NCI-H2227 treated with DMSO at 0.1 percent for 48 hours (cell line): ENCODE measurements around the gene LARP4.
"Not testable (repeated sequence)": the region's sequence is repeated elsewhere in the genome, so short reads cannot be mapped to it uniquely, and the experiment has no call there.

ENCODE experiments used
- DNase-seq: peaks from one replicate; lab custom pipeline; 2025; lab: John Stamatoyannopoulos, UW

Gene LARP4

DNA sequence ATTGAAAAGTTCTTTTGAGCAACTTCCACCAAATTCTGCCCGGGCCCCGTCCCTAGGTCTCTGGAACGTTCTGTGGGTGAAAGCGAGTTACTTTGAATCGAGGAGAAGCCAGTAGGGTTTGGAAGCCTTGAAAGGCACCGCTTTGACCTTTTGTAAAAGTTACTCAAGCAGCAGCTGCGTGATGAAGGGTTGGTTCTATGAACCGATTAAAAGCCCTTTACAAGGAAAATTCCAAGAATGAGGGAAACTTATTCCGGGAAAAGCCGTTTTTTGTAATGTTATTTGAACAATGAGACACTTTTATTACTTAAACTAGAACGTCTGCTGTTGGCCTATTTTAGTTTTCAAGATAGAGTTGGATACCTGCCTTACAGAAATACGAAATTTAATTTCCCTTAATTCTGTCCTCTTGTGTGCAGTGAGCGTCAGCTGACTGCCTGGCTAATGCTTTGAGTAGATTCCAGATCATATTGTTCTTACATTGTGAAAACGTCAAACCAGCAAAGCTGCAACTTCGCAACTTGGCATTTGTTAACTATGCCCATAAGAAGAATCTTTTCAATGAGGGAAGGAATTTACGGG lies 906 bp downstream of the LARP4 start:
- DNase-seq: no peak

DNA sequence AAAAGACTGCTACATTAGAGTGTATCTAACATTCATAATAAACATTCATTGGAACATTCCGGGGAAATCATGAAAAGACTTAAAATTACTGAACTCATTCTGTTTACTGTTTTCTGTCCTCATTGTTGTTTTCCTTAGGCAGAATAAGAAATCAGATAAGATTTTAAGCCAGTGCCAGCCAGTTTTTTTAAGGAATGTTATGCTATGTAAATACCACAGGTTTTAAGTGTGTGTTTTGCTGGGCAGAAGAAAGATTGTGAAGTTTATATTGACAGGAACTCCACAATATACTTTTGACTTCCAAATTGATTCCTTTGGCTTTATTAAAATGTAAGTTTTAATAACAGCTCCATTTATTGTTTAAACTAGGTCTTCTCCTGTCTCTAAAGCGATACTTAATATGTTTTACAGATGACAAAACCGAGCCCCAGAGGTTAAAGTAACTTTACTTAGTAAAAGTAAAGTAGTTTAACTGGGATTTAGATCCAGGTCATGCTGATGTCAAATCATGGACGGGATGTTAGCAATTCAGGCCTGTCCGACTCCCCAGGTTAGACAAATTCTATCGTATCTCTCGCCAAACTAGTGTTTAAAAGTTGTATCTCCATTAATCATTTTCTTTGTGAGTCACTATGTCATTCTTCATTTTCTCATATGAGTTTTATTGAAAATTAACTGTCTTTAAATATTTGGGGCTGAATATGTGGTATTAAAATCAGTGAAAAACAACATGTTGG lies 1.7 kb downstream of the LARP4 start:
- no peak for DNase-seq

DNA sequence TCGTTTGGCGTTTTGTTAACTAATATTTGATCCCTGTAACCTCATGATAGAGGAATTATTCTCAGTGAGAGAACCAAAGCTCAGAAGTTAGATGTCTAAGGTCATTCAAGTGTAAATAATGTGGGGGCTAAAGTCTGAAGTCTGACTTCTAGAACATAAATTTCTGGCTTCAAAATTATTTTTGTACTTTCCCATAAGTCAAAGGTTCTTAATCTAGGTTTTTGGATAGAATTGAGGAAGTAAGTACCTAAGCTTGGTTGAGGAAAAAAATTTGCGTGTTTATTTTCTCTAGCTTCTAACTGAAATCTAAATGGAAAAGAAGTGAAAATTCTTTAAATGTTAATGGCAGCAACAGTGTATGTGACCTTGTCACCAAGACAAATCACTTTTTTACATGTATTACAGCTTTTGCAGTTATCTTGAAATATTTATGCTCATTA lies 2.3 kb downstream of the LARP4 start:
- DNase-seq: no peak

DNA sequence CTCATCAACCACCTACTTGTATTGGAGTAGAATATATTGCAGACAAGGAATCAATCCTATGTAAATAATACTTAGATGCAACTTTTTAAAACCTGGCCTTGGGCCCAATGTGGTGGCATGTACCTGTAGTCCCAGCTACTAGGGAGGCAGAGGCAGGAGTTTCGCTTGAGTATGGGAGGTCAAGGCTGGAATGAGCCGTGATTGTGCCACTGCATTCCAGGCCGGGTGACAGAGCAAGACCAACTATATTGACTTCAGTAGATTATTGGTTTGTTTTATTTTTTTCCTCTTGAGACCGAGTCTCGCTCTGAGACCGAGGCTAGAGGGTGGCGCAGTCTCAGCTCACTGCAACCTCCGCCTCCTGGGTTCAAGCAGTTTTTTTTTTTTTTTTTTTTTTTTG lies 3.6 kb downstream of the LARP4 start:
- DNase-seq: no peak

DNA sequence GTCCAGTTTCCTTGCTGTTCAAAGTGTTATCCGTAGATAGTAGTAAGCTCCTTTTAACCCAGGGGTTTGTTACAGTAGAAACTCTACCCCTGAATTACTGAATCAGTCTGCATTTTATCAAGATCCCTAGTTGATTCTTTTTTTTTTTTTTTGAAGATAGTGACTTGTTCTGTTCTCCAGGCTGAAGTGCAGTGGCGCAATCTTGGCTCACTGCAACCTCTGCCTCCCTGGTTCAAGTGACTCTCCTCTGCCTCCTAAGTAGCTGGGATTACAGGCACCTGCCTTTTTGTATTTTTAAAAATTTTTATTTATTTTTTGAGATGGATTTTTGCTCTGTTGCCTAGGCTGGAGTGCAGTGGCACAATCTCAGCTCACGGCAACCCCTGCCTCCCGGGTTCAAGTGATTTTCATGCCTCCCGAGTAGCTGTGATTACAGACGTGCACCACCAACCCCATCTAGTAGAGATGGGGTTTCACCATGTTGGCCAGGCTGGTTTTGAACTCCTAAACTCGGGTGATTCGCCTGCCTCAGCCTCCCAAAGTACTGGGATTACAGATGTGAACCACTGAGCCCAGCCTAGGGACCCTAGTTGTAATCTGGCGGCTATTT lies 10.5 kb downstream of the LARP4 start:
- no peak for DNase-seq

DNA sequence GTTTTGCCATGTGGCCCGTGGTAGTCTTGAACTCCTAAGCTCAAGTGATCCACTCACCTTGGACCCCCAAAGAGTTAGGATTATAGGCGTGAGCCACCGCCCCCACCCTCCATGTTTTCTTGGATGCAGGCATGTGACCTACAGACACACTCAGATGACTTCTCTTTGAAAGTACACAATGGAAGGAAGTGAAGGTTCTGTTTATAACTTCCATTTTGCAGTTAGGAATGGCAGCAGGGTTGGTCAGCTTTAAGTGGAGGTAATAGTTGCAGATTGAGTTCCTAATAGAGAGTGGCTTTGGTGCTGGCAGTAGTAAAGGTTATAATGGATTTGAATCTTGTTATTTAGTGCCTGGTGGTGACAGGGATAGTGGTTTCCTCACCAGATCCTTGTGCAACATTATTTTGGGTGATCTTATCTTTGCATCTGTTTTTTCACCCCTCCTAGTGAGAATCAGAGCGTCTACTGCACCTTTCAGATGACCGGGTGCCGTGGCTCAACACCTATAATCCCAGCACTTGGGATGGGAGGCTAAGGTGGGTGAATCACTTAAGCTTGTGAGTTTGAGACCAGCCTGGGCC lies 15.3 kb downstream of the LARP4 start:
- DNase-seq: no peak

DNA sequence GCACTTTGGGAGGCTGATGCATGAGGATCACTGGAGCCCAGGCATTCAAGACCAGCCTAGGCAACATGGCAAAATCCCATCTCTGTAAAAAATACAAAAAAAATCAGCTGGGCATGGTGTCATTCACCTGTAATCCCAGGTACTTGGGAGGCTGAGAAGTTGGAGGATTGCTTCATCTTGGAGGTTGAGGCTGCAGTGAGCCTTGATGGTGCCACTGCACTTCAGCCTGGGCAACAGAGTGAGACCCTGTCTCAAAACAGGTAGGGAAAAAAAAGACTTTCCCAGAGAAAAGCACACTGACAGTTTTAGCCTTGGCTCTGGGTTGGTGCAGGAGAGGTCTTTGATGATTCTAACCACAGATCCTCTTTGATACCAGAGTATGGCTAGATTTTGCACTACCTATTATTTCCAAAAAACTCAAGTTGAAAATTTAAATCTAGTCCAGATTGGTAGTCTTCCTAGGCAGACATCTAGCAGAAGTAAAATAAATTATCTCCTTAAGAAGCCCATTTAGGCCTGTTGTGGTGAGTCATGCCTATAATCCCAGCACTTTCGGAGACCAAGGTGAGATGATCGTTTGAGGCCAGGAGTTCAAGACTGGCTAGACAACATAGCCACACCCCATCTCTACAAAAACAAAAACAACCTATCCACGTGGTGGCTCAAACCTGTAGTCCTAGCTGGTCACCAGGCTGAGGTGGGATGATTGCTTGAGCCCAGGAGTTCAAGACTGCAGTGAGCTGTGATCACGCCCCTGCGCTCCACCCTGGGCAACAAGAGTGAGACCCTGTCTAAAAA lies 18.6 kb downstream of the LARP4 start:
- DNase-seq: no peak

DNA sequence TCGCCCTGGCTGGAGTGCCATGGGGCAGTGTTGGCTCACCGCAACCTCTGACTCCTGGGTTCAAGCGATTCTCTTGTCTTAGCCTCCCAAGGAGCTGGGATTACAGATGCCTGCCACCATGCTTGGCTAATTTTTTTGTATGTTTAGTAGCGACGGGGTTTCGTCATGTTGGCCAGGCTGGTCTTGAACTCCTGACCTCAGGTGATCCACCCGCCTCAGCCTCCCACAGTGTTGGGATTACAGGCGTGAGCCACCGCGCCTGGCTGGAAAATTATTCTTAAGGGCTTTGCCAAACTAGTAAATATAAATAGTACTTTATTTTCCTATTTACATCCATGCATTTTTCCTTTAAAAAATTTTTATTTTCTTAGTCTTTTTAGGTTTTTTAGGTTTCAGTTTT lies 22.2 kb downstream of the LARP4 start:
- not testable (repeated sequence) for DNase-seq

DNA sequence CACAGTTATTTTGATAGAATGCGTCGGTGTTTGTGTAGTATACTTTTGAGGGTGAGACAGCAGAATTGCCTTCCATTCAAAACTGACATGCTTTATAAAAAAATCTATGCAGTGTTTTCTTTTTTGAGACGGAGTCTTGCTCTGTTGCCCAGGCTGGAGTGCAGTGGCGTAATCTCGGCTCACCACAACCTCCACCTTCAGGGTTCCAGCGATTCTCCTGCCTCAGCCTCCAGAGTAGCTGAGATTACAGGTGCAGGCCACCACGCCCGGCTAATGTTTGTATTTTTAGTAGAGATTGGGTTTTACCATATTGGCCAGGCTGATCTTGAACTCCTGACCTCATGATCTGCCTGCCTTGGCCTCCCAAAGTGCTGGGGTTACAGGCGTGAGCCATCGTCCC lies 22.7 kb downstream of the LARP4 start:
- not testable (repeated sequence) for DNase-seq

DNA sequence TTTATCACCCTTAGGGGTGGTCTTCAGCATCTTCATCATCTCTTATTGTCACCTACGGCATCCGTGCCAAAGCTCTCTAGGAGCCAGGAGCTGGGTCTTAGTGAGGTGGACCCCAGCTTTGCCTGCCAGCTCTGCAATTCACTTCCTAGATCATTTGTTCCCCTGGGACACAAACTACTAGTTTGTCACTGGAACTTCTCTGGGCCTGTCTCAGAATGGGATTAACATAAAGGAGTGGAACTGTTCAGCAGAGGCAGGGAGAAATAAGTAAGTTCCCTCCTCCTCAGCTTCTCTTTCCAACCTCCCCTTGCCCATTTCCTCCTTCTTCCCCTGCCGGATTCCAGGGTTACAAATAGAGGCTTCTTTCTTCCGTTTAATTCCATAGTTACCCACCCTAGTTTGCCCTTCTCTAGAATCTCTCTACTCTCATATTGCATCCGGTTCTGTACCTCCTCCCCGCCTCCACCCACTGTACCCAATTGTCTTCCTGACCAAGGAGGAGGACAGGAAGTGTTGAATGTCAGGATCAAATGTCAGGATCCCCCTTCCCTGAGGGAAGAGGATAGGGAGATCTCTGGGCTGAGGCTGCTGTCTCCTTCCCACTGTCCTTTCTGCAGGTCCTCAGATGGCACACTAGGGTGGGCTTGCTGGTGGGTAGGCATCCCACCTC lies 25.0 kb downstream of the LARP4 start:
- no peak for DNase-seq

DNA sequence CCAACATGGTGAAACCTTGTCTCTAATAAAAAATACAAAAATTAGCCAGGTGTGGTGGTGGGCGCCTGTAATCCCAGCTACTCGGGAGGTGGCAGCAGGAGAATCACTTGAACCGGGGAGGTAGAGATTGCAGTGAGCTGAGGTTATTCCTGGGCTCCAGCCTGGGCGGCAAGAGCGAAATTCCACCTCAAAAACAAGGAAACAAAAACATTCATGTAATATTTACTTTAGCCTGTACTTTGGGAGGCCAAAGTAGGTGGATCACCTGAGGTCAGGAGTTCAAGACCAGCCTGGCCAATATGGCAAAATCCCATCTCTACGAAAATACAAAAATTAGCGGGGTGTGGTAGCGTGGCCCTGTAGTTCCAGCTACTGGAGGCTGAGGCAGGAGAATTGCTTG lies 31.0 kb downstream of the LARP4 start:
- DNase-seq: not testable (repeated sequence)

DNA sequence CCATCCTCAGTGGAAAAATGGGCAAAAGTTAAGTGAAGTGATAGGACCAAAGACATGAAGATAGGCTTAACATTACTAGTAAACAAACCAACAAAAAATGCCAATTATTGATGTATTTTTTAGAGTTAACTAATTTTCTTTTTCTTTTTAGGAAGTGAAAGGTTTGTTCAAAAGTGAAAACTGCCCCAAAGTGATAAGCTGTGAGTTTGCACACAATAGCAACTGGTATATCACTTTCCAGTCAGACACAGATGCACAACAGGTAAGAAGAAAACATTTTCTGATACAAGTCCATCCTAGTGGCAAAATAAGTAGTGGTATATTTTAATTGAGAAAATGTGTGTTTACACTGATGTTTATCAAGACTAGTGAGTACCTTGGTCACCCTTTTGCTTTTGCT lies 39.6 kb downstream of the LARP4 start:
- DNase-seq: no peak

DNA sequence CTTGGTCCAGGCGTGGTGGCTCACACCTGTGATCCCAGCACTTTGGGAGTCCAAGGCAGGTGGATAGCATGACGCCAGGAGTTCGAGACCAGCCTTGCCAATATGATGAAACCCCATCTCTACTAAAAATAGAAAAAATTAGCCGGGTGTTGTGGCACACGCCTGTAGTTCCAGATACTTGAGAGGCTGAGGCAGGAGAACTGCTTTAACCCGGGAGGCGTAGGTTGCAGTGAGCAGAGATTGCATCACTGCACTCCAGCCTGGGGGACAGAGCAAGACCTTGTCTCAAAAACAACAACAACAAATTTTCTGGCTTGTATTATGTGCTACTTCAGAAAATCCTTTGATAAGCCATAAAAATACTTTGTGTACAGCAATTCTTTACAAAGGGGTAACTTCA lies 41.1 kb downstream of the LARP4 start:
- no peak for DNase-seq

DNA sequence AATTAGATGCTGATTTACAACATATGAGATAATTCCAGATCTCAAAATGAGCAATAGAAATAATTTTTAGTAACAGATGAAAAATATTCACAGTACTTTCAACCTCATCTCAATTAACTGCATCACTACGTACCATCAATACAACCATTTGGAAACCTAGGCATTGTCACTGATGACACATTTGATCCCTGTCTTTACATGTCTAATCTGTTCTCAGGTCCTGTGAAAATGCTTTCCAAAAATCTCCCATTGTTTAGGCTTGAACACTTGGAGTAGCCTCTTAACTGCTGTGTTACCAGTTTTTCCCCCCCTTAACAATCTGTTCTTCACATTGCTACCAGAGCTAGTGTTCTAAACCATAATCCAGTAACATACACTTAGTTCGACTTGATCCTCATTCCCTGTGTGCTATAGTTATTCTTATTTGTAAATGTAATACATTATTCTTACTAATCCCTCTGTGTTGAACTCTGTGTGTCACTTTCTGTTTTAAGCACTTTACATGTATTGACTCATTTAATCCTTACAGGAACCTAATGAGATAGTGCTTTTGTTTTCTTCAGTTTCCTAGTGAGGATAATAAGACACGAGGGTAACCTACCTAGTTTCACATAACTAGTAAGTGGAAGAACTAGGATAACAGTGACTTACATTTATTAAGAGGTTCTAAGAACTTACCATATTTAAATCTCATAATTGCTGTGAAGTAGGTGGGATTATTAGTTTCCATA lies 41.7 kb downstream of the LARP4 start:
- DNase-seq: no peak

DNA sequence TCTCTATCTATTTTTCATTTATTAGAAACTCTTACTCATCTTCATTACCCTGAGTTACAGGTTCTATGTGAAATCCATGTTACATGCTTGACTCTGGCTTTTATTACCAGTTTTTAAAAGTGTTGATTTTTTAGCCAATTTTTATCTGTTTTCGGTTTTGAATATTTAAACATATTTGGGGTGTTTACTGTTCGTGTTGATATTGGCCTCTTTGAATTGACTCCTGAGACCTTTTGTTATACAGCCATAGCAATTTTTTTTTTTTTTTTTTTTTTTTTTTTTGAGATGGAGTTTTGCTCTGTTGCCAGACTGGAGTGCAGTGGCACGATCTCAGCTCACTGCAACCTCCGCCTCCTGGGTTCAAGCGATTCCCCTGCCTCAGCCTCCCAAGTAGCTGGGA lies 49.0 kb downstream of the LARP4 start:
- not testable (repeated sequence) for DNase-seq

DNA sequence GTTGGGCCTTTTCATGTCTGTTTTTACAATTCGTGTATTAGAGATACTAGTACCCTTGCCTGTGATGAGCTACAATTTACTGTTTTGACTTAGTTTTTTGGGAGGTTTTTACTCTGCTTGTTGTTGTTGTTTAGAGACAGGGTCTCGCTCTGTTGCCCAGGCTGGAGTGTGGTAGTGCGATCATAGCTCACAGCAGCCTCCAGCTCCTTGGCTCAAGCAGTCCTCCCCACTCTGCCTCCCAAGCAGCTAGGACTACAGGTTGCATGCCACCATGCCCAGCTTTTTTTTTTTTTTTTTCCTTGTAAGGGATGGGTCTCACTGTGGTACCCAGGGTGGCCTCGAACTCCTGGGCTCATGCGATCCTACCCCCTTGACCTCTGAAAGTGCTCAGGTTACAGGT lies 52.1 kb downstream of the LARP4 start:
- DNase-seq: no peak

DNA sequence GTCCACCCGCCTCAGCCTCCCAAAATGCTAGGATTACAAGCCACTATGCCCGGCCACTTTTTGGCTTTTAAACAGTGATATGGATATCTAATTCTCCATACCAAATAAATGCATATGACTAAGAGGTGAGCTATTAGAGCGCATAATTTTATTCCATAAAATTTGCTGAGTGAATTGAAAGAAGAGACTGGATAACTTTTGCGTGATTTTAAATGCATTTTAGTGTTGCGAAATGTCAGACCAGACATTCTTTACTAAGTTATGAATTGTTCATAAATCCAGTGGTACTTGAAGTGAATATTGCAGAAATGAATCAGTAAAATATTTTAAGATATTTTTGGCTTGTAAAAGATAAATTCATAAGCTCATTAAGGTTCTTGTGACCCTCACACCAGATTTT lies 53.2 kb downstream of the LARP4 start:
- no peak for DNase-seq

DNA sequence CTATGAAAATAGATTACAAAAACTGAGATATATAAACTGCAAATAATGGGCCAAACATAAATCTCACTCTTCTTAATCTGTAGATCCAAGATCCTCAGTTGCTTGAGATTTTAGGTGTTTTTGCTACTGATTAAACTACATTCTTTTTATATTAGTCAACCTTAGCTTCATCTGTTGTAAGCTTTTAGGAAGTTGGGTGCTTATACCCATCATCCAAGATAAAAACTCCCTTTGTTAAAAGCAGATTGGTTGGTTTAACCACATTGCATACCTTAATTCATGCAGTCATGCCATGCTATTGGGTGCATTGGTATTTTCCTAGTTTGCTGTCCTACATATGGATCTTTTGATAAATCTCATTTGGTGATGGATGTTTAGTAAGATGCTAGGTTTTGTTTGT lies 57.9 kb downstream of the LARP4 start:
- no peak for DNase-seq

DNA sequence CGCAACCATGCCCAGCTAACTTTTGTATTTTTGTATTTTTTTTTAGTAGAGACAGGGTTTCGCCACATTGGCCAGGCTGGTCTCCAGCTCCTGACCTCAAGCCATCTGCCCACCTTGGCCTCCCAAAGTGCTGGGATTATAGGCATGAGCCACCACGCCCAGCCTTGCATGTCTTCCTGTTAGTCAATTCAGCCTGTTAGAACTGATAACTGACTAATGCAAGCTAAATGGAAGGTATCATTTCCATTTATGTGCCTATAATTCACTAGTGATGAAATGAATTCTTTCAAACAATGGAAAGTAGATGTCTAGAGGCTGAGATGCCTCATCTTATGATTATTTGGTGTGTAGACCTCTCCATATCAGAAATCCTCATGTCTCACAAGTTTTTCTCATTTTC lies 66.8 kb downstream of the LARP4 start:
- no peak for DNase-seq

DNA sequence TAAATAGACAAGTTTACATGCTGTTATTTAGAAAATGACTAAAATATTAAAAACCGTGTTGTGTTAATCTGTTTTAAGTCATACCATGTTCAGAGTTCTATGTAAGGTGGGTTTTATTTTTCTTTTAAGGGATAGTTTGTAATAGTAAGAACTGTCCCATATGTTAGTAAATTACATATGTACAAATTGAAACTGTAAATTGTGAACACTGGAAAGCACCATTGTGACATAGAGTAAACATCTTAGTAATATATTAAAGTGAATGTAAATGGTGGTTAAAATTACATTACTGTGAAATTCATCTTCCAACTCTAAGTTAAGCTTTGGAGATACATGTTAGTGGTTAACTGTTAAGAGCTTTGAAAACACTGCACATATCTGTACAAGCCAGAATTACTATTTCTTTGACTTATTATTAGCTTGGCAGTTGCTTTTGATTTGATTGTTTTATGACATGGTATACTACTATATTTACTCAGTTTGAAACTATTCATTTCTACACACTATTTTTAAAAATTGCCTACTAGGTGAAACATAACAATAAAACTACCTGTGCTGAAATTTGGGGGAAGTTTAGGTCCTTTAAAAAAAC lies 76.7 kb downstream of the LARP4 start:
- no peak for DNase-seq

DNA sequence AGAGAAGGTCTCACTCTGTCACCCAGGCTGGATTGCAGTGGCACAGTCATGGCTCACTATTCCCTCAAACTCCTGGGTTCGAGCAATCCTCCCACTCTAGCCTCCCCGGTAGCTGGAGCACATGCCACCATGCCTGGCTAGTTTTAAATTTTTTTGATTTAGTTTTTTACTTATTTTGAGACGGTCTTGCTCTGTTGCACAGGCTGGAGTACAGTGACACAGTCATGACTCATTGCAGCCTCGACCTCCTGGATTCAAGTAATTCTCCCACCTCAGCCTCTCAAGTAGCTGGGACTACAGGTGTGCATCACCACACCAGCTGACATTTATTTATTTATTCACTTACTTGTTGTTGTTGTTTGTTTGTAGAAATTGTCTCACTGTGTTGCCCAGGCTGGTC lies 81.9 kb downstream of the LARP4 start:
- DNase-seq: no peak
